ENCODE measurements around the gene NCAPG.

- TF ChIP-seq CTCF (conservative IDR thresholded peaks at IDR 0.05 in 1 of 2, IDR thresholded peaks at IDR 0.05 in 1 of 2; ENCODE audit: extremely low read depth in 1 of 2, insufficient read depth in 1 of 2, low read depth in 1 of 2, low read length in 2 of 2): no peak
- no peak for TF ChIP-seq EZH2 (IDR thresholded peaks at IDR 0.05; ENCODE audit: borderline replicate concordance, low read length)
These were observed 58.5 kb downstream of the NCAPG start for GRCh38 chr4:17869327-17869726.

All from mammary epithelial cell (primary cell).